Measurements from ENCODE around the gene RGS7BP. TPM values are rescaled to one million over a fixed set of nuclear protein-coding genes. Genes with fewer than 3 reads are reported as not detected.

The RGS7BP gene
- total and polyA plus RNA-seq, 12 donors = 0.54 to 23.5 (median 7.4) TPM

GRCh38 chr5:64497386-64497785 is 8.4 kb upstream of the RGS7BP start:
- 21 to 72% (median 60%) methylated on average over 2 of the region's 2 CpGs for WGBS, 4 donors
- no peaks in the 10 kb centered on the region for H3K36me3 ChIP-seq (replicated peaks in 1 of 2)
- no peak for TF ChIP-seq CTCF (IDR thresholded peaks at IDR 0.05)
- no peak for TF ChIP-seq POLR2A (IDR thresholded peaks at IDR 0.05)

GRCh38 chr5:64502196-64502595 is 3.6 kb upstream of the RGS7BP start:
- TF ChIP-seq POLR2A (IDR thresholded peaks at IDR 0.05) = no peak
- no peak for TF ChIP-seq CTCF (IDR thresholded peaks at IDR 0.05)
- H3K4me3 ChIP-seq = no peak overlapping the region
- H3K9me3 ChIP-seq (replicated peaks in 1 of 3) = no peaks in the 10 kb centered on the region
- no peak for DNase-seq
- H3K27ac ChIP-seq = no peak overlapping the region
- intact Hi-C loops (cut with DNase I) = loop anchor here (10.0 kb wide), 2 partner anchors 103 to 113 kb away; no protein-coding TSS in a partner anchor
- no peaks in the 10 kb centered on the region for H3K36me3 ChIP-seq (replicated peaks in 1 of 2)
- 23 to 43% (median 36%) methylated on average over 5 of the region's 5 CpGs for WGBS, 4 donors
- peaks cover 0 to 7% of the 10 kb centered on the region in 2 donors for H3K4me1 ChIP-seq (replicated peaks in 1 of 2)
- no peaks in the 10 kb centered on the region for H3K27me3 ChIP-seq

More at GRCh38 chr5:64497386-64497785, 8.4 kb upstream of the RGS7BP start:
- Histone ChIP-seq H3K27ac (no peak overlapping the region), H3K9me3 (replicated peaks in 1 of 3) (no peaks in the 10 kb centered on the region), H3K27me3 (no peaks in the 10 kb centered on the region), H3K4me3 (no peak overlapping the region), H3K4me1 (replicated peaks in 1 of 2) (no peaks in the 10 kb centered on the region)
- intact Hi-C loops (cut with DNase I) = no loop called here
- no peak for DNase-seq

GRCh38 chr5:64506567-64507263 is 900 bp downstream of the RGS7BP start:
- H3K27me3 ChIP-seq = no peaks in the 10 kb centered on the region
- peaks cover 0 to 7% of the 10 kb centered on the region in 2 donors for H3K4me1 ChIP-seq (replicated peaks in 1 of 2)
- DNase-seq = peak in 3 of 7 donors; percentile 8 to 55 (median 46)
- no peaks in the 10 kb centered on the region for H3K36me3 ChIP-seq (replicated peaks in 1 of 2)
- H3K4me3 ChIP-seq = peak overlapping the region in 3 of 4 donors; percentile 35 to 57 (median 46)
- peak overlapping the region in 2 of 5 donors; percentile 68 to 80 for H3K27ac ChIP-seq
- peak in 1 of 6 experiments; percentile 40 for TF ChIP-seq CTCF (IDR thresholded peaks at IDR 0.05)
- no peak for TF ChIP-seq POLR2A (IDR thresholded peaks at IDR 0.05)
- 0 to 3% (median 2%) methylated on average over 10 to 39 of the region's 39 CpGs for WGBS, 4 donors
- H3K9me3 ChIP-seq (replicated peaks in 1 of 3) = no peaks in the 10 kb centered on the region
- intact Hi-C loops (cut with DNase I) = loop anchor here (10.0 kb wide), 2 partner anchors 98 to 108 kb away; no protein-coding TSS in a partner anchor

GRCh38 chr5:64507264-64507605 is 1.4 kb downstream of the RGS7BP start:
- Histone ChIP-seq H3K27me3 (no peaks in the 10 kb centered on the region), H3K9me3 (replicated peaks in 1 of 3) (no peaks in the 10 kb centered on the region), H3K4me1 (replicated peaks in 1 of 2) (peaks cover 0 to 7% of the 10 kb centered on the region in 2 donors), H3K4me3 (peak overlapping the region in 2 of 4 donors; percentile 46 to 57), H3K27ac (peak overlapping the region in 2 of 5 donors; percentile 52 to 80), H3K36me3 (replicated peaks in 1 of 2) (no peaks in the 10 kb centered on the region)
- no peak for DNase-seq
- intact Hi-C loops (cut with DNase I) = loop anchor here (10.0 kb wide), 2 partner anchors 98 to 108 kb away; no protein-coding TSS in a partner anchor
- no peak for TF ChIP-seq CTCF (IDR thresholded peaks at IDR 0.05)
- no peak for TF ChIP-seq POLR2A (IDR thresholded peaks at IDR 0.05)
- 18 to 32% (median 23%) methylated on average over 2 to 6 of the region's 6 CpGs for WGBS, 4 donors
